ENCODE results near the gene NR6A1.

Gene NR6A1

DNA sequence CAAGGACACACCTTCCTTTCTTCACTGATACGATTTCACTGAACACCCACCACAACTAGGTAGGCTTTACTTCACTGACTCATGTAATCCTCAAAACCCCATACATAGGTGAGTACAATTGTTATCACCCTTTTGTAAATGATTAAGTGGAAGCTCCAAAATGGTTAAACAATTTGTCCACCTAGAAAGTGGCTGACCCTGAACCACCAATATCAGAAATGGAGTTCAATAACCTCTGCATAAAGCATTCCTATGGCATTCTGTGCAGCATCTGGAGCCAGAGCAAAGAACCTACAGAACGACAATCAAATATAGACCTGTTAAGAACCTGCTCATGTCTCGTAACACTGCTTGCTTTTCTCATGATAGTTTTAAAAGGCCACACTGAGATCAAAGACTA lies 213.2 kb downstream of the NR6A1 start:
- no peak for DNase-seq

DNA sequence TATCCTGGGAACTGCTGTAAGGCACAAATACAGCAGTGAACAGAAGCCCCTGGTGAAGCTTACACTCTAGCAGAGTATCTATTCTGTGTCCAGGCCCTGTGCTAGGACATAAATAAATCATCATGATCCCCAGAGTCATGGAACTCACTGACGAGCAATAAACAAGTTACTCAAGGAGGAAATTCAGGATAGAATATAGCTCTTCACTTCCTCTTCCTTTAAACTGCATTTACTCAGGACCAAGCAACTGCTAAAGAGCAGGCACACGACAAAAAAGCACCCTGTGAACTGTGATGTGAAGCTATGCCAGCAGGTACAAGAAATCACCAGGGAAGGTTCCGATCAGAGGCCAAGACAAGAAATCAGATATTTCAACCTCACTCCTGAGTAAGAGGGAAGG lies 216.1 kb downstream of the NR6A1 start:
- no peak for DNase-seq

DNA sequence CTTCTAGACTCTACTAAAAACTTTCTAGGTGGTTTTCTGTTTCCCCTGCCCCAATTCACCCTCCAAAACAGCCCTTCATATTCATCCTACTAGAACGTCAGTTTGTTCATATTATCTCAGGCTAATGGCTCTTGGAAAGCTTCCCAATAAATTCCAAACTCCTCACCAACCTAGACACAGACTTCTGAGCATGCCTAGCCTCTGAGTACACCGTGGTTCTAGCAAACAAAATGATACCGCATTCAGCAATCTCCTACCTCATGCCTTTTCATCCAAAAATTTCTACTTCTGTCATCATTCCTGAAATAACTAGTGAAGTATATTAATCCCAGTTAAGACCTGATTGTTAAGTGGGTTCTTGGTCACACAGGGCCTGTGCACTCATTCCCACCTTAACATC lies 217.4 kb downstream of the NR6A1 start:
- no peak for DNase-seq

DNA sequence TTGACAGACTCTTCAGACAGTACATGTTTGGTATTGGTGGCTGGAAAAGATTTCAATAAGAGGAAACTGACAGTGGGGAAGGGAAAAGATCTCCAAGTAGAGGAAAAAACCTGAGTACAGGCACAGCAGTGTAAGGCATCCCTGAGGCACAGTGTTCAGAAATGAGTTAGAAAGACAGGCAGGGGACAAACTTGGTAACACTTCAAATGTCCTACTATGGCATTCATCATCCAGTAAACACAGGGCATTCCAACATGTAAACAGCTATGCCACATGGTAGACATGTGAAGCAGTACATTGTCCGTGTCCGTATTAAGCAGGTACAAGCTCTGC lies 218.9 kb downstream of the NR6A1 start:
- DNase-seq: no peak

DNA sequence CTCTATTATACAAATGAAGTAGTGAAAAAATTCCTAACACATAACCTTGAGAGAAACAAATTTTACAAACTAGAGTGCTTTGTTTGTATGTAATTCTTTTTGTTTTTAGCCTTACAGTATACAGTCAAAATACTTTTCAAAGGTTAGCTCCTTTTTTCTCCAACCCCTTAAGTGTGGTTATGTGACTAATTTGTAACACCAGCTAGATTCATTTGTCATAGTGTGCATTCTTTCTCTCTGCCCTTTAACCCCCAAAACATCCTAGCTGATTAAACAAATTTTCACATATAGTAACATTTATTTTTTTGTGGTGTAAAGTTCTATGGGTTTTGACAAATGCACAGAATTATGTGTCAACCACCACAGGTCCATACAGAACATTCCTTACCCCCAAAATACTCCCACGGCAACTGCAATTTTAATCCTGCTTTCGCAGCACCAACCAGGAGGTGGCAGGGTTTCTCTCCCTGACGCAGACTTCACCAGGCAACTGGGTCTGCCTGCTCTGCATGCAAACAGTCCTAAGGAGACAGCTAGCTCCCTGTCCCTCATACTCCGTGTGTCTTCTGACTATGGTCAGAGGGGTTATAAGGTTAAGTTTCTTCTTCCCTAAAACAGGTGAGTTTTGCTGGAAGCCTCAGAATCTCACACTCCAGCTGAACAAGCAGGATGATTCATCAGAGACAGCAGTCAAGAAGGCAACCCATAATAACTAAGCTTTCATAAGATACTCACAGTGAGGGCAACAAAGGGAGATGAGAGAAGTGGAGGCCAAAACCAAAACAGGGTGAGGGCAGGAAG lies 219.4 kb downstream of the NR6A1 start:
- no peak for DNase-seq

DNA sequence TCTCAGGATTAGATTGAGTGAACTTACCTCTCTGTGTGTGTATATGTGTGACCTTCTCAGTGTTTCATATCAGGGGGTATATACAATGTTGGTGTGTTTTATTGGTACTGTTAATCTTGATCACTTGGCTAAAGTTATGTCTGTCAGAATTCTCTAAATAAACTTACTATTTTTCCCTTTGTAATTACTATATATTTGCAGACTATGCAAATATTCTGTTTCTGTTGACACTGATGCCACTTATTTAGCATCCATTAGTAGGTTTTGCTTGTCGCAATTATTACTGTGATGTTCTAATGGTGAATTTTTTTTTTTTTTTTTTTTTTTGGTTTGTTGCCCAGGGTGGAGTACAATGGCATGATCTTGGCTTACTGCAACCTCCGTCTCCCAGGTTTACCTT lies 221.0 kb downstream of the NR6A1 start:
- DNase-seq: no peak

DNA sequence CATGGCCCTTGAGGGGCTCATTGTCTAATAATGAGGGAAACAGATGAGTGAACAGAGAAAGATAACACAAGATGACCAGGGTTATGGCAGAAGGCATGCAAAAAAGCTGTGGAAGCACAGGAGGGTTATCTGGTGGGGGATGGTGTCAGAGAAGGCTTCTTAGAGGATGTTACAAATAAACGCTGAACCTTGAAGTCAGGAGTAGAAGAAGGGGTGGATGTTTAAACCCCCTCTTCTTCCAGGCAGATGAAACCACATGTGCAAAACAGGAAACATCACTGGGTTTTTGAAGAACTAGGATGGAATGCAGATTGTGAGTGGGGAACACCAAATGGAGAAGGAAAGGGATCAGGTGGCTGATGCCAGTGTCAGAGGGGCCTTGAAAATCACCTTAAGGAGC lies 222.1 kb downstream of the NR6A1 start:
- no peak for DNase-seq

DNA sequence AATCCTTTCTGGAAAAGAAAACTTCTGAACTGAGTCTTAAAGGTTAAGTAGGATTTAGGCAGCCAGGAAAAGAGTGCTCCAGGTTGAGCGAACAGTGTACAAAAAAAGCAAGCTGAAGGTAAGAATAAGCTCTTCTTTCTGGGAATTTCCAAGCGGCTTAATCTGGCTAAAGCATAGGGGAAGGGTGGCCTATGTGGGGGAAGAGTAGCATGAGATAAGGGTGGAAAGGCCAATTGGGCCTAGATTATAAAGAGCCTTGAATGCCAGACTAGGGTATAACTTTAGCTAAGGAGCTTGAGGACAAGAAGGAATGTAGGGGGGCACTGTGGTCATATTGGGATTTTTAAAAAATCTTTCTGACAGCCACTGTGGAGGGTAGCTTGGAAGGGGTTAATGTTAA lies 226.6 kb downstream of the NR6A1 start:
- DNase-seq: no peak

DNA sequence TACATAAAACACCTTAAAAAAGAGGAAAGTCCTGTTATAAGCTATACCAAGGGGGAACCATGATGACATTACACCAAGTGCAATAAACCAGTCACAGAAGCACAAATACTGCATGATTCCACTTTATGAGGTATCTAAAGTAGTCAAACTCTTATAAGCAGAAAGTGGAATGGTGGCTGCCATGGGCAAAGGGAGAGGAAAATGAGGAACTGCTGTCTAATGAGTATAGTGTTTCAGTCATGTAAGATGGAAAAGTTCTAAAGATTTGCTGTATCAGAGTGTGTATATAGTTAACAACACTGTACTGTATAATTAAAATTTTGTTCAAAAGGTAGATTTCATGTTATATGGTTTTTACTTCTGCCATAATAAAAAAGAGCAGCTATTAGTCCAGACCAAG lies 229.3 kb downstream of the NR6A1 start:
- DNase-seq: no peak

DNA sequence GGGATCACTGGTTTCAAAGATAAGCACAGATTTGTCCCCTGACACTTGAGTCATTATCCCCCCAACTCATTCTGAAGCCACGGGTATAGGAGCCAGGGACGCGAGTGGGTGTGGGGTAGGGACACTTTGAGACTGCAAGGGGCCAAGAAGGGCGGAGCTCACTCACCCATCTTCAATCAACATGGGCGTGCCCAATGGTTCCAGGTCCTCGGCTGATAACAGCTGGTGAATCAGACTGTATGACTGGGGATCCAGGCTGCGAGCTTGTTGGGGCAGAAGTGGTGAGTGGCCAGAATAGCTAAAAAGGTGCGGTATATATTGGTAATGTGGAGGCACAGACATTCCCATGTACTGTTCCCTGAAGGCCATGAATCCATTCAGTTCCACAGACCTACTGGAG lies 233.2 kb downstream of the NR6A1 start:
- DNase-seq: no peak

DNA sequence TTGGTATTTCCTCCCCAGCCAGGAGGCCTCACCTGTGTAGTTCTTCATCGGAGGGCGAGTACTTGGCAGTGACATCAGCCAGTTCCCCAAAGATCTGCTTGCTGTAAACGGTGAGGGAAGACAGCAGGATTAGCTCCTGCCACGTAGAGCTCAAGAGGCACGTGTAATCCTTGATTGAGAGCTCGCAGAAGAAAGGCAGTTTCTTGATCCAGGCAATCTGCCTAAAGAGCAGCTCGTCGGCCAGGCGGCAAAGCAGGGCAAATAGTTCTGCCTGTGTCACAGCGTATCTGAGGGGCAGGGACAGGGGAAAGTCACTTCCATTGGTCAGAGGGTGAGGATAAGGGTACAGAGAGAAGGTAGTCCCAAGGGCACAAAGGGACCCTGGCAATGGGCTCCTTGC lies 235.3 kb downstream of the NR6A1 start:
- DNase-seq: no peak

DNA sequence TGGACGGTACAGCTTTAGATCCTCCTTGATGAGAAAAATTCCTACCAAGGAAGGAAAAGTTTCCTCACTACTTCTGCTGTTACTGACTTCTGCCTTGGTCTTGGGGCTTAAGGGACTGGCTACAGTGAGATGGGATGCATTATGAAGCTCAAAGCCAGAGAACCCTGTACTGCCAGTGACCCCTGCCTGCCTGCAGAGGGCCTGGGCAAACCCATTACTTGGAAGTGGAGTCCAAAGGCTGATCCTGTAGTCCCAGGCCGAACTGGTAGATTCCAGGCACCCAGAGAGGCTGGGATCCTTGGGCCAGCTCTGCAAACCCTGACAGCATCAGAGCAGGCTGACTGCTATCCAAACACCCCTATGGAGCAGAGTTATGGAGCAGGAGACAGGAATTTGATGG lies 238.2 kb downstream of the NR6A1 start:
- no peak for DNase-seq

DNA sequence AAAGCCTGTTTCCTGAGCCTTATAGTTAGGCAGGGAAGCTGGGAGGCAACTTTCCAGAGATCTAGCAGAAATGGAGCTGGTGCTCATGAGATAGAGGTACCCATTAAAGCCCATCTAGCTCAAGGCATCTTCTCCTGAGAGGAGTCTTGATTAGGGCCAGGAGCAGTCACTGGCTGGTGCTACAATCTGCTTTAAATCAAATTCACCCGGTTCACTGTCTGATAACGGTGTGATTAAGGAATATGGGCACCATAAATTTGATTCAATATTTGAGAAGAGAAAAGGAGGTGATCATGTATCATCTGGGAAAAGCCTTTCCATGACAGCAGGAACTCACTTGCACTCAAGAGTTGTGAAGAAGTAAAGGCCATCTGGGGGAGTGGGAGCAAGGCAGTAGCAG lies 240.0 kb downstream of the NR6A1 start:
- DNase-seq: no peak

DNA sequence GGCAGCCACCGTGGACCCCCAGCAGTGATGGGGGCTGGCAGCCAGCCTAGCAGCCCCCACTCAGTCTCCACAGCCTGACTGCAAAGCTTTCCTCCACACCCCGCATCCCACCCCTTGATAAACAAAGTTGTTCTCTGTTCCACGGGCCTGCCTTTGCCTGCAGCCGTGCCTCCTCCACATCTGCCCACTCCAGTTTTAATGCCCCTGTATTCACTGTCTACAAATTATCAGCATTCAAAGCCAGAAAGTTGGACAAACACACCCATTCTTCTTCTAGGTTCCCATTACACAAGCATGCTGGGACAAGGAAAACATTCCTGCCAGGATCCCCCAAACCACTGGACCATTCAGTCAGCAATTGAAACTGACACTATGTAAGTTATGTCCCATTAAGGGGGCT lies 240.9 kb downstream of the NR6A1 start:
- no peak for DNase-seq

DNA sequence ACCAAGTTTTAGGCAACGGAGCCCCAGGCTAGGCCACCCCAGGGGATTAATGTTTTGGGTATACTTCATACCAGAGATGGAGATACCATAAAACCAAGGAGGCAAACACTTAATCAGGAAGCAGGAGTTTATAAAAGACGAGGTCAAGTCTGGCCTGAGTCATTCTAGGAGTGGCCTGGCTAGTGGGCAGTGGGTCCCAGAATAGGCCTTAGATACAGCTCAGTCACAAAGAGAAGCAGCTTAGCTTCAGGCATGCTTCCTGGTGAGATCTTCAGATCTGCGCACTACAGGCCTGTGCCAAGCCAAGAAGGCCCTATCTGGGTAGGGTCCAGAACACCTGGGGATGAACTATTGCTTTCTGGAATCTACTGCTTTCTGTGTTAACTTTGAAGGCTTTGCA lies 243.3 kb downstream of the NR6A1 start:
- no peak for DNase-seq

DNA sequence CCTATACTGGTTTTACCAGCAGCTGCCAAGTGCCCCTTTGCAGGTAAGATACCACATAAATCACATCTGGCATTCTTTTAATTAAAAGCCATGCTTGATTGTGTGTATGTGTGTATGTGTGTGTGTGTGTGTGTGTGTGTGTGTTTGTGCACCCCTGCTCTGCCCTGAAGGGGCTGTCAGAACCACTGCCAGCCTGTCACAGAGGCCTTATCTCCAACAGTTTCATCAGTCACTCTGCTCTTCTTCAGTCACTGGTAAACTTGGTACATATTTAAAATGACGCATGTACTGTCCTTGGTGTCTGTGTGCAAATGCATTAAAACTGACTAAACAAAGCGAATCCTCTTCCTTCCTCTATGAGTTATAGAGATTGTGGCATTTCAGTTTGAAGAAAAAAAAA lies 244.9 kb downstream of the NR6A1 start:
- no peak for DNase-seq

DNA sequence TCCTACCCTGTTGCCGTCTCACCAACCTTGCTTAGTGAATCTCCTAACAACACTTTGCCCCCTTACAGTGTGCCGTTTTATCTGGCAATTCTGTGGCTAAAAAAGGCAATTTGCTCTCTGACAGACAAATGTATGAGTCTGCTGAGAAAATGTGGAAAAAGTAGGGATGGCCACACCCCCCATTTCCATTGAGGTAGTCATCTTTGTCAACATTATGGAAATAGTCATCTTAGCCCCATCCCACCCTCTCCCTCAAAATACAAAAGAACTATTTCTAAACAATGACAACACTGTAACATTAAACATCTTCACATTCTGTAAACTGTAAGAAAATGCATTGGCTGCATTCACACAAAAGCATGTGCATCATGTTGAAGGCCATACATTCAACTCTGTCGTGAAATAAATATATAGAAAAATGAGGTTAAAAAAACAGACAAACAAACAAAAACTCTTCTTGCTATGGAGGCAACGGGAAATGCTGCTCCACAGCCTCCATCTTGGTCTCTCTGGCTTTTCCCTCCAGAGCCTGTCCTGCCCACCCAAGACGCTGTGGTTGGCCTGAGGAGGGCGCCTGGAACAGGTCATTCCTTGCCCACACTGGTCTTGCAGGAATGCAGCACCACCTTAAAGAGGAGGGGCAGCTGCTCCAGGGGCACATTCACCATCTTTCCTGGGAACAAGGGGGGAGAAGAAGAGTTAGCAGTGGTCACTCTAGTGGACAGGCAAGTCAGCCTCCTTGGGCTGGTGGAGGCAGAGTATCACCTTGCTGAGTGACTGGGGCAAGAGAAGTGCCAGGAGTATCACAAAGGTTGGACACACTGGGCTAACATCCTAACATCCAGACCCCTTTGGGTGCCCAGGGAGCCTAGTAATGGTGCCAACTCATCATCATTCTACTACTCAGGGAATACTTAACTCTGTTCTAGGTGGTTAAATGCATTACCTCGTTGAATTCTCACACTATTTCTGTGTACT lies 248.7 kb downstream of the NR6A1 start:
- no peak for DNase-seq

DNA sequence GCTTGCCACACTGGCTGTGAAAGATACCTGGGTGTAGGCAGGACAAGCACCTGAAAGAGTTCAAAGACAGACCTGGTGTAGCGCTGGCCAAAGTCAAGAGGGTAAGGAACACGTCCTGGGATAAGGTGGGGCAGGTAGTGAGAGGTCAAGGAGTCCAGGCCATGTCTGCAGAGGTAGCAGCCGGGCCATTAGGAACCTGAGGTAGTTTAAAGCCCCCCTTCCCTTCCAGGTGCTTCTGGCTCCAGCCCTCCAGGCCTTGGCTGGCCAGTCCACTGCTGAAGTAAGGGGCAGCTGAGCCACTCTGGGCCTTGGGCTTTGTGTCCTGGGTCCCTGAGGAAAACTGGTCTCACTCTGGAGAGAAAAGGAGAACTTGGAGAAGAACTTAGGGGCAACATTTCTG lies 250.0 kb downstream of the NR6A1 start:
- DNase-seq: no peak

DNA sequence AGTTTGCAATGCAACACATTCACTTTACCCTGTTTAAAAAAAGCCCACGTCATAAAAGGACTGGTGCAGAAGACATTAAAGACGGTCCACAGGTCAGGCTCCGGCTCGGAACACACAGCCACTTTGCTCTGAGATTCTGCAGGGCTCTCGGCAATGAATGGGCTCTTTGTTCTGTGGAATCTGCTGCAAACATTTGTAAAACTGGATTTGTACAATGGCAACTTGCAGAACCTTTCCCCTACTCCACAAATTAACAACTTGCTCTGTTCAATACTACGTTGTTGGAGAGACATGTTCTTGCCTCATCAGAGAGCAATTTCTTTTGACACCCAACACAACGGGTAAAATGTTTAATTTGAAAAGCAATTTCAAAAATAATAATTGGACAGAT lies 250.9 kb downstream of the NR6A1 start:
- no peak for DNase-seq

DNA sequence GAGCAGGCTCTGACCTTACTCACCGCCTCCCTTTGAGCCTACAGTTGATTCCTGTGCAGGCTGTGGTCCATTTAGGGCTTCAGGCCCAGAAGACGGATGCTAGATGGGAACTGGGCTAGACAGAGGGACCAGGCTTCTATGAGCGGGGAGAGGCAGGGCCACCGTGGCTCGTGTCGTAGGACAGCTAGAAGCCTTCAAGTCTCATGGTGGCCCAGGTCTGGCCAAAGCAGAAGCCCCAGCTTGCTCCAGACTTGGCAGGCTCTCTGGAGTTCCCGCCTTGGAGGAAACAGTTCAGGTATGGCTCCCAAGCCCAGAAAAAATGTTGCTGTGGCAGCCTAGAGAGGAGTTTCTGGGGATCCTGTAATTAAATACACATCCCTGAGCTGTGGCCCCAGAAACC lies 253.0 kb downstream of the NR6A1 start:
- no peak for DNase-seq

DNA sequence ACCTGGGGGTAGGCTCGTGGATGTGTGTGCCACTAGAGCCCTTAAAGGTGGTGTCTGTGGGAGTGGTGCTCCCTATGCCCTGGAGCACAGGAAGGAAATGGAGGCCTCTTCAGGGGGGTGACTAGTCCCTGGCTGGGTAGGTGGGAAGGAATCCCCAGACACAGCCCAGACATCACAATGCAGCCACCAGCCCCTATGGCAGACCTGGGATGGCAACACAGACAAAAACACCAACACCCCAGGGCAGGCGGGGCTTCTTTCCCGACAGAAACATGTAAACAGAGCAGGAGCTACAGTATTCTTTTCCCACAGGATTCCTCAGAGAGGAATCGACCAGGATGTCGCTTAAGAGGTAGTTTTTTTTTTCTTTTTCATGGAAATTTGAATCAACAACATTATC lies 253.5 kb downstream of the NR6A1 start:
- no peak for DNase-seq

DNA sequence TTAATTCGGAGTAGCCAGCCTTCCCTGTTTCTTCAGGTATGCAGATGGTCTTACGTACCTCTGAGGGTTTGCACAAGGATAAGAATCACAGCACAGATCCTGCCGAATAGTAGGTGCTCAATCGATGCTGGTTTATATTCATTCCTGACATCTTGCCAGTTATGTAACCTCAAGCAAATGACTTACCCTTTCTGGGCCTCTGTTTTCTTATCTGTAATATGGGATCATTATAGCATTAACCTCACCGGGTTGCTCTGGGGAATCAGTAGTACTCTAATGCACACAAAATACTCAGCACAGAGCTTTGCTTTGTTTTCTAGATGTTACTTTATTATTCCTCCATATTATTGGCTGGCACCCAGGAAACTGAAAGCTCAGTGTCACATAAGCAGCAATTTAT lies 256.2 kb downstream of the NR6A1 start:
- no peak for DNase-seq

DNA sequence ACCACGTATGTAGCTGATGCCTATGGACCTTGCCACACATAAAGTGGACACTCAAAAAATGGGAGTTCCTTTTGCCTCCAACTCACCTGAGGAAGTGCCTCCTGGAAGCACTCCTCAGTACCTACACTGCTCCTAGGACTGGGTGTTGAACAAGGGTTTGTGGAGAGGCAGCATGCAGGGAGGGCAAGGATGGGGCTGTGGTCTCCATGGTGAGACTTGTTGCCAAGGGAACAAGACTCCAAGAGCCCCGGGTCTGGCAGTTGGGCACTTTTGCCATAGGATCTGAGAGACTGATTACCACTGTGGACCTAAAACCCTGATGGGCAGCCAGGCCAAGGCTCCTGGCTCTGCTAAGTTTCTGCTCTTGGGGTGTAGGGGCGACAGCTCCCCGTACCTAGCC lies 257.0 kb downstream of the NR6A1 start:
- DNase-seq: no peak

DNA sequence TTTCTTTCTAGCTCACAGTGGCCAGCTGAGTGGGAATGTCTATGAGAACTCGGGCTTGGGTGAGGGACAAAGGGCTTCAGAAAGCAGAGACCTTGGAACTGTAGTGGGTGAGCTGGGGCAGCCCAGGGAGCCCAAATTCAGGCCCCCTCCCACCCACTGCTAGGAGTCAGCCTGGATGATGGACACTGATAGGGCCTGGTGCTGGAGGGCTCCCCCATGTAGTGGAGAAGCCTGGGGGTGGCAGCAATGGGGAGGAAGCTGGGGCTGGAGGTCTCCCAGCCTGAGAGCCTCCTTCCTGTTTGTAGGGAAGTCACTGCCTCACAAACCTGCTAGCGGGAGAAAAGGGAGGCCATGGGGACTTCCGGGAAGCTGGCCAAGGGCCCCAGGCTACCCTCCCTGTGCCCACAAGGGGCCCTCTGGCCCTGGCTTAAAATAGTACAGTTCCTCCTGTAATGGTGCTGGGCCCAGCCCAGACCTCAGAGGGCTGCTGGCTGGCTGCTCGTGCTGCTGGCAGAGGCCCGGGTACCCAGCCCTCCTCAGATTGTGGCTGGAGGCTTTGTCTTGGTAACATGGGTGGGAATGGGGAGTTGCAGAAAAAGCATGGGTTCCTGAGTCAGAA lies 257.6 kb downstream of the NR6A1 start:
- DNase-seq: no peak
